ENCODE data around the gene RUNX3. TPM values are rescaled to one million over a fixed set of nuclear protein-coding genes. Genes with fewer than 3 reads are reported as not detected.

Gene RUNX3
- total and polyA plus RNA-seq, 4 donors: 1.7 to 9.0 (median 4.5) TPM

DNA sequence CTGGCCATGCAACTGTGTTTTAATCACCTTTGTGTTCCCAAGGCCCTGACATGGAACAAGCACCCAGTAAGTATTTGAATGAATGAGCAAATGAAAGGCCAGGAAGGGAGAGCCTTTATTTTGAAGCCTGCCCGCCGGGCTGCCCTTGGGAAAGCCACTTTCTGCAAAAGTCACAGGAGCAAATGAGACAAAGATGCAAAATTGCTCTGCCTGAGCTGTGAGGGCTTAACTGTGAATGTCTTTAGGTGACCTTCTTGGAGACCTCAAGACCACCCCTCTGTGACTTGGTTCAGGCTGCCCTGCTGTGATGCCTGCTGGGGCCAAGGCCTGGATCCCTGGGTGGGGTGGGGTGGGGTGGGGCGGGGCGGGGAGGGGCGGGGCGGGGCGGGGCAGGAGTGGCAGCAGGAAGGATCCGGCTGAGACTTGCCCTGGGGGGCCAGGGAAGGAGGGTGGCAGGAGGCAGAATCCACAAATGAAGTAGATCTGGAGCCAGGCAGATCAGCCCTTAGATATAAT lies 54.0 kb downstream of the RUNX3 start:
- 71 to 76% methylated on average over 3 to 8 of the region's 8 CpGs for WGBS, 2 donors
- H3K9me3 ChIP-seq (ENCODE audit: control insufficient read depth in 4 of 4, insufficient read depth in 3 of 4, low read length in 3 of 4): no peaks in the 10 kb centered on the region
- DNase-seq: no peak
- H3K4me3 ChIP-seq: no peak overlapping the region
- no peaks in the 10 kb centered on the region for H3K27me3 ChIP-seq (ENCODE audit: control insufficient read depth in 3 of 3, insufficient read depth in 3 of 3, low read length in 2 of 3)
- peaks cover 0 to 8% (median 0%) of the 10 kb centered on the region in 5 donors for H3K4me1 ChIP-seq (ENCODE audit: control insufficient read depth in 5 of 5, insufficient read depth in 5 of 5, low read length in 5 of 5)
- no peak overlapping the region for H3K9ac ChIP-seq (ENCODE audit: insufficient read depth in 1 of 2, low read length in 2 of 2)
- TF ChIP-seq, protein P1, sequence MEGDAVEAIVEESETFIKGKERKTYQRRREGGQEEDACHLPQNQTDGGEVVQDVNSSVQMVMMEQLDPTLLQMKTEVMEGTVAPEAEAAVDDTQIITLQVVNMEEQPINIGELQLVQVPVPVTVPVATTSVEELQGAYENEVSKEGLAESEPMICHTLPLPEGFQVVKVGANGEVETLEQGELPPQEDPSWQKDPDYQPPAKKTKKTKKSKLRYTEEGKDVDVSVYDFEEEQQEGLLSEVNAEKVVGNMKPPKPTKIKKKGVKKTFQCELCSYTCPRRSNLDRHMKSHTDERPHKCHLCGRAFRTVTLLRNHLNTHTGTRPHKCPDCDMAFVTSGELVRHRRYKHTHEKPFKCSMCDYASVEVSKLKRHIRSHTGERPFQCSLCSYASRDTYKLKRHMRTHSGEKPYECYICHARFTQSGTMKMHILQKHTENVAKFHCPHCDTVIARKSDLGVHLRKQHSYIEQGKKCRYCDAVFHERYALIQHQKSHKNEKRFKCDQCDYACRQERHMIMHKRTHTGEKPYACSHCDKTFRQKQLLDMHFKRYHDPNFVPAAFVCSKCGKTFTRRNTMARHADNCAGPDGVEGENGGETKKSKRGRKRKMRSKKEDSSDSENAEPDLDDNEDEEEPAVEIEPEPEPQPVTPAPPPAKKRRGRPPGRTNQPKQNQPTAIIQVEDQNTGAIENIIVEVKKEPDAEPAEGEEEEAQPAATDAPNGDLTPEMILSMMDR (IDR thresholded peaks at IDR 0.05; ENCODE audit: control extremely low read depth, extremely low read depth): no peak
- no peak for ATAC-seq (ENCODE audit: insufficient read depth, low FRiP score)
- H3K36me3 ChIP-seq (ENCODE audit: control insufficient read depth in 4 of 4, insufficient read depth in 4 of 4, low read length in 4 of 4): no peaks in the 10 kb centered on the region
- no peak overlapping the region for H3K27ac ChIP-seq (ENCODE audit: low read depth in 1 of 2, low read length in 1 of 2)

GRCh38 chr1:24875257-24875656 lies 54.8 kb downstream of the RUNX3 start:
- Histone ChIP-seq H3K36me3 (ENCODE audit: control insufficient read depth in 4 of 4, insufficient read depth in 4 of 4, low read length in 4 of 4) (no peaks in the 10 kb centered on the region), H3K27me3 (ENCODE audit: control insufficient read depth in 3 of 3, insufficient read depth in 3 of 3, low read length in 2 of 3) (no peaks in the 10 kb centered on the region), H3K9me3 (ENCODE audit: control insufficient read depth in 4 of 4, insufficient read depth in 3 of 4, low read length in 3 of 4) (no peaks in the 10 kb centered on the region), H3K4me1 (ENCODE audit: control insufficient read depth in 5 of 5, insufficient read depth in 5 of 5, low read length in 5 of 5) (peaks cover 0 to 12% (median 2%) of the 10 kb centered on the region in 5 donors), H3K27ac (ENCODE audit: low read depth in 1 of 2, low read length in 1 of 2) (no peak overlapping the region), H3K9ac (ENCODE audit: insufficient read depth in 1 of 2, low read length in 2 of 2) (no peak overlapping the region), H3K4me3 (no peak overlapping the region)
- ATAC-seq (ENCODE audit: insufficient read depth, low FRiP score) (no peak), DNase-seq (no peak)
- TF ChIP-seq, protein P1 (IDR thresholded peaks at IDR 0.05; ENCODE audit: control extremely low read depth, extremely low read depth): no peak
- 76 to 89% methylated on average over 8 of the region's 8 CpGs for WGBS, 2 donors

DNA sequence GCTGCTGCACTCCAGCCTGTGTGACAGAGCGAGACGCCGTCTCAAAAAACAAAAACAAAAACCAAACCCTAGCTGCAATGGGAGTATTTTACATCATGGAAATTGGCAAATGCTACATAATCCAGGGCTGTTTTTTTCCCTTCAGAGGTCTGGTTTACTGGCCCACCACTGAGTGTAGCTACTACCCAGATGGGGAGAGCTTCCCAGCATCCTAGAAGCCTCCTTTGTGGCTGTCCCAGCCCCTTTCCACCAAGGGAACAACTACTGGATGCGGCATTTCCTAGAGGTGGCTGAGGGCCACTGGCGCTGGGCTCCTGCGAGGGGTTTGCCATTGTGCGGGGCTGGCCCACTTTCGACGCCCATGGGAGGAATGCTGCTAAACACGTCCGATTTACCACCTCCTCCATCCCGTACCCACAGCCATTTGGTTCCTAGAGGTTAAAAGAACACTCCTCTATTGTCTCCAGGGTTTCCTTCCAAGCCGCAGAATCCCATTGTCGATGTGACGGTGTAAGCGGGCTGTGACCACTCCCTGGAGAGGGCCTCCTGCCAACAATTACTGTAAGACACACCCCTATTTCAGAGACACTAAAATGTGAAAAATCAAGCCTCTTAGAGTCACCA lies 55.4 kb downstream of the RUNX3 start:
- no peaks in the 10 kb centered on the region for H3K36me3 ChIP-seq (ENCODE audit: control insufficient read depth in 4 of 4, insufficient read depth in 4 of 4, low read length in 4 of 4)
- no peak overlapping the region for H3K9ac ChIP-seq (ENCODE audit: insufficient read depth in 1 of 2, low read length in 2 of 2)
- H3K27ac ChIP-seq (ENCODE audit: low read depth in 1 of 2, low read length in 1 of 2): no peak overlapping the region
- H3K9me3 ChIP-seq (ENCODE audit: control insufficient read depth in 4 of 4, insufficient read depth in 3 of 4, low read length in 3 of 4): no peaks in the 10 kb centered on the region
- DNase-seq (peak in 1 of 3 donors; percentile 9), ATAC-seq (ENCODE audit: insufficient read depth, low FRiP score) (no peak)
- no peak overlapping the region for H3K4me3 ChIP-seq
- peaks cover 0 to 12% (median 2%) of the 10 kb centered on the region in 5 donors for H3K4me1 ChIP-seq (ENCODE audit: control insufficient read depth in 5 of 5, insufficient read depth in 5 of 5, low read length in 5 of 5)
- no peaks in the 10 kb centered on the region for H3K27me3 ChIP-seq (ENCODE audit: control insufficient read depth in 3 of 3, insufficient read depth in 3 of 3, low read length in 2 of 3)
- WGBS, 2 donors: 65 to 84% methylated on average over 16 of the region's 16 CpGs
- TF ChIP-seq, protein P1 (IDR thresholded peaks at IDR 0.05; ENCODE audit: control extremely low read depth, extremely low read depth): no peak
